K562 (cell line): ENCODE measurements around the gene MATR3. TPM values are rescaled to one million over a fixed set of nuclear protein-coding genes. Genes with fewer than 3 reads are reported as not detected.

Experiments used
- BRCA1 ChIP-seq, 2 experiments: fragments of 450-650 bp in 1 of 2; sonication (generic) in 1 of 2; formaldehyde crosslinking in 1 of 2; IDR thresholded peaks; 2 replicates each; pipeline versions ENCODE4 v1.5.0 to v1.6.1; 2017 to 2020; ENCODE audit warnings: mild to moderate bottlenecking in 1 of 2, missing genetic modification reagents in 1 of 2
- CBX3 ChIP-seq, 2 experiments: IDR thresholded peaks; 1 replicate in 1 of 2; 2 replicates in 1 of 2; pipeline ENCODE4 v1.6.1; 2012; ENCODE audit warnings: inconsistent platforms in 2 of 2, low read length in 2 of 2, borderline replicate concordance in 1 of 2, control low read depth in 1 of 2
- E2F5 ChIP-seq: sonication (generic); formaldehyde crosslinking; IDR thresholded peaks from 2 replicates; pipeline ENCODE4 v1.8.0; 2022; ENCODE audit warnings: mild to moderate bottlenecking, missing genetic modification reagents
- HIVEP1 ChIP-seq: fragments of 250-450 bp; sonication (Bioruptor Pico); IDR thresholded peaks from 2 replicates; pipeline ENCODE4 v1.4.0; 2020; ENCODE audit warnings: mild to moderate bottlenecking
- HMGN3 ChIP-seq: IDR thresholded peaks from 2 replicates; pipeline ENCODE4 v1.6.1; 2011; ENCODE audit warnings: borderline replicate concordance, low read depth, mild to moderate bottlenecking, mixed read lengths, low read length; ENCODE audit not compliant: insufficient read length; ENCODE audit errors: extremely low read depth
- HOMEZ ChIP-seq: fragments of 250-450 bp; sonication (Bioruptor Pico); IDR thresholded peaks from 2 replicates; pipeline ENCODE4 v1.4.0; 2020; ENCODE audit warnings: mild to moderate bottlenecking, moderate library complexity
- L3MBTL2 ChIP-seq: fragments of 450-650 bp; IDR thresholded peaks from 2 replicates; pipeline ENCODE4 v1.6.1; 2016; ENCODE audit warnings: mild to moderate bottlenecking, moderate library complexity
- NCOA1 ChIP-seq: fragments of 450-650 bp; IDR thresholded peaks from 2 replicates; pipeline ENCODE4 v1.6.1; 2016; ENCODE audit warnings: low read depth
- RERE ChIP-seq: sonication (generic); formaldehyde crosslinking; IDR thresholded peaks from 2 replicates; pipeline ENCODE4 v1.8.0; 2023; ENCODE audit warnings: missing genetic modification reagents, mild to moderate bottlenecking, borderline replicate concordance
- SAP30 ChIP-seq: fragments of 200-600 bp; sonication (generic); IDR thresholded peaks from 2 replicates; pipeline ENCODE4 v1.6.1; 2012; ENCODE audit warnings: borderline replicate concordance, low read depth, mild to moderate bottlenecking, moderate library complexity, low read length, control low read depth, inconsistent platforms; ENCODE audit not compliant: insufficient read depth, poor library complexity, severe bottlenecking
- SLC30A9 ChIP-seq: fragments of 250-450 bp; sonication (Bioruptor Pico); IDR thresholded peaks from 2 replicates; pipeline ENCODE4 v1.8.0; 2022; ENCODE audit warnings: mild to moderate bottlenecking, moderate library complexity
- ZFP30 ChIP-seq: fragments of 250-450 bp; sonication (Bioruptor Pico); IDR thresholded peaks from 2 replicates; pipeline ENCODE4 v1.8.0; 2022; ENCODE audit warnings: moderate library complexity, mild to moderate bottlenecking, inconsistent platforms, borderline replicate concordance
- ZNF408 ChIP-seq: fragments of 250-450 bp; sonication (Bioruptor Pico); IDR thresholded peaks from 2 replicates; pipeline ENCODE4 v1.4.0; 2020; ENCODE audit warnings: low read depth, mild to moderate bottlenecking, moderate library complexity
- ZNF764 ChIP-seq: fragments of 250-450 bp; sonication (Bioruptor Pico); IDR thresholded peaks from 2 replicates; pipeline ENCODE4 v1.4.0; 2020; ENCODE audit warnings: low read depth, mild to moderate bottlenecking, moderate library complexity
- polyA plus RNA-seq, 8 experiments: library from polyadenylated mRNA; depleted of rRNA in 4 of 8; stranded (reverse) in 5 of 8; unstranded in 3 of 8; fragments of >200 nt; fragmentation: Nextera tagmentation in 2 of 8; fragmentation: Illumina TruSeq in 1 of 8; extraction: Ambion mirVana in 2 of 8; extraction: Trizol in 1 of 8; gene quantifications; 2 replicates each; pipeline versions ENCODE4 v1.2.1 to v1.2.3, GENCODE V29; 2011 to 2014; ENCODE audit warnings: inconsistent platforms in 1 of 8, missing spikeins in 1 of 8
- total RNA-seq, 7 experiments: library from RNA; depleted of rRNA in 6 of 7; stranded (reverse); fragments of >200 nt in 6 of 7; fragmentation: Illumina TruSeq in 2 of 7; extraction: Trizol in 2 of 7; gene quantifications; 2 replicates each; pipeline versions ENCODE4 v1.2.1 to v1.2.3, GENCODE V29; 2011 to 2021; ENCODE audit warnings: low replicate concordance in 1 of 7

Gene MATR3
- total and polyA plus RNA-seq, 9 of the 15 experiments (the other 6 are each of a cell fraction or from before 2014, with no cell fraction given): 150 to 425 (median 263) TPM

GRCh38 chr5:139272471-139273321 lies 20.8 kb upstream of the MATR3 start (continued):
- TF ChIP-seq RERE (CRISPR knock-in tag) (no peak), BRCA1 (IDR thresholded peaks at IDR 0.05) (no peak), BRCA1 (CRISPR knock-in tag; IDR thresholded peaks at IDR 0.05) (no peak), HMGN3 (no peak), ZNF764 (CRISPR knock-in tag) (no peak), SLC30A9 (CRISPR knock-in tag) (no peak), HOMEZ (CRISPR knock-in tag) (no peak), E2F5 (CRISPR knock-in tag) (no peak), CBX3 (IDR thresholded peaks at IDR 0.05; ENCODE audit: borderline replicate concordance in 1 of 2, low read length in 2 of 2) (no peak), L3MBTL2 (no peak), ZNF408 (CRISPR knock-in tag) (no peak), SAP30 (no peak), ZFP30 (no peak), HIVEP1 (CRISPR knock-in tag) (no peak), NCOA1 (no peak)
